HTERT RPE-1 (cell line): ENCODE data around the gene NANOS3.

Experiments used
- in situ Hi-C: fragments of 300-500 bp; cut with MboI; formaldehyde crosslinking; loops from 4 replicates; pipeline ENCODE4 v1.14.3; 2020; ENCODE audit warnings: low sequenced_read_pairs

Gene NANOS3

DNA sequence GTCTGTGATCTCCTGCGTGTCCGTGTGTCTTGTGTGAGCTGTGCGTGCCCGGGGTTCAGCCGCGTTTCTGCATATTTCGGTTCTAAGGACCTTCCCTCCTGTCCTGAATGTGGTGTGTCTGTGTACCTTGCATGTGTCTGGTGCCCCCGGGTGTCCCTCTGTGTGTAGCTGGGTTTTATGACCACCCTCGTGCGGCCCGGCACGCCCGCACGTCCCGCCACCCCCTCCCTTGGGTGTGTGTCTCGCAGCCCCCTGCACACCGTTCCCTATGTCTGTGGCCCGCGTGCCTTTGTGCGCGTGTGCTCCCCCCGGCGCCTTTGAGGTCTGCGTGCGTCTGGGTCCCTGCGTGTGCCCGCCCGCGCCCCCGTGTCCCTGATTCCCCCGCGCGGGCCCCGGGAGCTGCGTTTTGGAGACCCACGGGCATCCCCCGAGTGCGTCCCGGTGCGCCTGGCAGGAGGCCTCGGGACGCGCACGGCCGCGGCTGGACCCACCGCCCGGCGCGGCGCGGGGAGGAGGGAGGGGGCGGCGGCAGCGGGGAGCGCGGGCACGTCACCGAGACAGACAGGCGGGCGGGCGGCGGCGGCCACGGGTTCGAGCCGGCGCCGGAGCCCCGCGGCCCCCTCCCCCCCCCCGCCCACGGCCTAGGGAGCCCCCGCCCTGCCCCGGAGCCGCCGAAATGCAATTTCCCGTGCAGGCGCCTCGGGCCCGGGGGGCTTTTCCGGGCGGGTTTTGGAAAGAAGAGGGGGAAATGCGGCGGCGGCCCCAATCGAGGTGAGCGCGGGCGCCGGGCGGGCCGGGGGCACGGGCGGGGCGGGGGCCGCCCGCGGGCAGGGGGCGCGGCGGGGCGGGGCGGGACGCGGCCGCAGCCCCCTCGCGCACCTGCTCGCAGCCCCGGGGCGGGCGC lies 12.0 kb upstream of the NANOS3 start:
- in situ Hi-C loops = no loop called here

- in situ Hi-C loops = no loop called here
Observed at GRCh38 chr19:13865571-13866462, 11.1 kb upstream of the NANOS3 start.

GRCh38 chr19:13866463-13867046 lies 10.4 kb upstream of the NANOS3 start:
- in situ Hi-C loops = no loop called here

- in situ Hi-C loops = no loop called here
Observed at GRCh38 chr19:13868663-13869062, 8.3 kb upstream of the NANOS3 start.

DNA sequence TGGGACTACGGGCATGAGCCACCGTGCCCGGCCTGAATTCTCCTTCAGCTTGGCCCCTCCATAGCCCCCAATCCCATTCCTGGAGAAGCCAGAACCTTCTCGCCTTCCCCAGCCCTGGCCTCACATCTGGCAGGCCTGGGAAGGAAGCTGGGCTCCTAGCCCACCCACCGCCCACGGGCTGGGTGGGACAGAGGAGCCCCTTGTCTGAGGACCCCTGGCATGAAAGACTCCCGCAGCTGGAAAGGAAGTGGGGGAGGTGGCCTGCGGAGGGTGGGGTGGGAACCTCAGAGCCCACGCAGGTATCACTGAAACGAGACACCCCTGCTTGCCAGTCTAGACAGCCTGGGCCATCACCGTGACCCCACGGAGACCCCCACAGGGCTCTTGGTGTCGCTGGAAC lies 7.7 kb upstream of the NANOS3 start:
- in situ Hi-C loops = no loop called here

- in situ Hi-C loops = no loop called here
Observed at GRCh38 chr19:13870873-13871272, 6.1 kb upstream of the NANOS3 start.

- in situ Hi-C loops = no loop called here
Observed at GRCh38 chr19:13872339-13872694, 4.6 kb upstream of the NANOS3 start.

DNA sequence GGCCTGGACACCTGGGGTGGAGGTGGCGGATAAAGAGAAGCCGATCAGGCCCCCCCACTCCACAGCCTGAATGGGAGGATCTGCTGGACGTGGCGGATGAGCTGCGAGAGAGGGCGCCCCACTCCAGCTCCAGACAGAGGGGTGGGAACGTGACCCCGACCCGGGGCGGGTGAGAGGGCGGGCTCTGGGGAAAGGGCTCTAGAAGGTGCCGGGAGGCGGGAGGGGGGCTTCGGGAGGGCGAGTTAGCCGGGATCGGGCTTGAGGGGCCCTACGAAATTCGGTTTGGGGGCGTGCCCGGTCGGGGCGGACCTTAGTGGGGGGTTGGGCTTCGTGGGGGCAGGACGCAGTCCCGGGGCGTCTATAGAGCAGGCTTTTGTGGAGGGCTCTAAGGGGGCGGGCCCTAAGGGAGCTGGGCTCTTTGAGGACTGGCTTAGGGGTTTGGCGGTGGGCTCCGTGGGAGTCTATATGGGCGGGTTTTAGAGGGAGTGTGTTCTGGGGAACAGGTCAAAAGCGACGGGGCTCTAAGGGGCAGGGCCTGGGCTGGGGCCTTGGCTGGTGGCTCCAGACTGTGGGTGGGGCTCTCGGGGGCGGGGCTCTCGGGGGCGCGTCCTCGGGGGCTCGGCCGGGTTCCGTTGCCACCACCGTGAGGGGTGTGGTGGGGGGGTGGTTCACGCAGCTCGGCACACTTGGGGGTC lies 4.1 kb upstream of the NANOS3 start:
- in situ Hi-C loops = no loop called here

- in situ Hi-C loops = no loop called here
Observed at GRCh38 chr19:13873834-13874515, 3.0 kb upstream of the NANOS3 start.

GRCh38 chr19:13875824-13876223 lies 1.1 kb upstream of the NANOS3 start:
- in situ Hi-C loops = no loop called here

DNA sequence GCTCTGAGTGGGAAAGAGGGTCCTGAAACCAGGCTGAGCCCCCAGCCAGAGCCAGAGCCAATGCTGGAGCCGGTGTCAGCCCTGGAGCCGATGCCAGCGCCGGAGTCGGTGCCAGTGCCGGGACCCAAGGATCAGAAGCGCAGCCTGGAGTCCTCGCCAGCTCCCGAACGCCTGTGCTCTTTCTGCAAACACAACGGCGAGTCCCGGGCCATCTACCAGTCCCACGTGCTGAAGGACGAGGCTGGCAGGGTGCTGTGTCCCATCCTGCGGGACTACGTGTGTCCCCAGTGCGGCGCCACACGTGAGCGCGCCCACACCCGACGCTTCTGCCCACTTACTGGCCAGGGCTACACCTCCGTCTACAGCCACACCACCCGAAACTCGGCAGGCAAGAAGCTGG lies 369 bp downstream of the NANOS3 start:
- in situ Hi-C loops = no loop called here

DNA sequence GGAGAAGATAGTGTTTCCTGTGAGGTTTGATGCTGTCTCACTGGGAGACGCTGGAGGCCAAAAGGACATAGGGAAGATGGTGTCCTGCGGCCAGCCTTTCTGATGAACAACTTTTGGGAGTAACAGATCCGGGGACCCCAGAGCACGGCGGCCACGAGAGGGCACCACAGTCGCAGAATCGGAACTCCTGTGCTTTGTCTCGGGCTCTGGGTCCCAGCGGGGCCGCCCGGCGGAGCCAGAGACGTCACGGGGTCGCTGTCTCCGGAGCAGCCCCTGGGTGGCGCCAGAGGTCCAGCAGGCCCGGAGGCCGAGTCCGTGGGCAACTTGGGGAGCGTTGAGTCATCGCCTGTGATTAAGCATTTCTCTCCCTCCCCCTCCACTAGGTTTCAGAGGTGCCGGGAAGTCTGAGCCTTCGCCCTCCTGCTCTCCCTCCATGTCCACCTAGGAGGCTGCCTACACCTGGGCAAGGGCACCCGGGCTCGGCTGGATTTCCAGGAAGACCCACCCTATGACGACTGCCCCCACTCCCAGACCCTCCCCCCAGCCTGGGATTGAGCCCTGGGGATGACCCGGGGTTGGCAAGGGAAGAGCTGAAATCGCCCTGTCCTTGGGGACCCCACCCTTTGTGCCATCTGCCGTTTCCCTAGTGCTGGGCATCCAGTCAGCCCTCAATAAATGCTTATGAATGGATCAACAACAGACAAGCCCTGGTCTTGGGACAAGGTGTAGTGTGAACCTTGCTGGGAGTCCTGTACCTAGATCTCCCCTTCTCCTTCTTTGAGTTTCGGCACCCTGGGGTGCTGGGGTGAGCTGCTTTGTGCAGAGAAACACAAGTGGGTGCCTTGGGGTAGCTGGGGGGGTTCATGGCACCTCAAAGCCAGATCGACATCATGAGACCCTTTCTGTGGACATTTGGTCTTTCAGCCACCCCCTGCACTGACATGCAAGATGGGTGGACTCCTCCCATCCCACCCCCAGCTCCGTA lies 3.4 kb downstream of the NANOS3 start:
- in situ Hi-C loops = no loop called here

- in situ Hi-C loops = no loop called here
Observed at GRCh38 chr19:13881251-13881691, 4.3 kb downstream of the NANOS3 start.

DNA sequence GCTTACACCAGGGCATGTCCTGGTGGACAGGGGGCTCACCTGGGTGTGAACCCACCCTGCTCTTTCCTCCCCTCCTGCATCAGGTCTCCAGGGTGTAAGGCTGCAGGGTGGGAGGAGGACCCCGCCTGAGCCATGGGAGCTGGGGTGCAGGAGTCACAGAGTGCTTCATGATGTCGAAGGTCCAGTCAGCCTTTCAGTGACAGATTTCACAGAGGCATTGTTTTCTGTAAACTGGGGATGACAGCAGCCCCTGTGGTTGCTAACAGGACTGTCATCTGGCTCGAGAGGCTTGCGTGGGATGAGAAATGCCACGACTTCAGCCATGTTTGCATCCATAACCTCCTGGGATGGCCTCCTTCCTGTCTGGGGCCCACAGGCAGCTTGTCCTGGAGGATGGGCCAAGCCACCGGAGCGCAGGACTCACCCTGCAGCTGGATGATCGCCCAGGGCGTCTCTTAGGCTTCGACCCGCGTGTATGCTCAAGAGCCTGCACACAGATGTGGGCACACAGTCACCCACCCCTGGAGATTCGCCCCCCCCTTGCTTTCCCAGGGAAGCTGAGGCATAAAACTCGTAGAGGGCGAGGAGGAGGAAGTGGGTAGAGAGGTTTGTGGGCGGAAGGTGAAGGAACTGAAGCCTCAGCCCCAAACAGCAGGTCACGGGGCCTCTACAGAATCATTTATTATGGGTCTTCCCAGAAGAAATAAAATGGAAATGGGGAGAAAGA lies 4.9 kb downstream of the NANOS3 start:
- in situ Hi-C loops = no loop called here

DNA sequence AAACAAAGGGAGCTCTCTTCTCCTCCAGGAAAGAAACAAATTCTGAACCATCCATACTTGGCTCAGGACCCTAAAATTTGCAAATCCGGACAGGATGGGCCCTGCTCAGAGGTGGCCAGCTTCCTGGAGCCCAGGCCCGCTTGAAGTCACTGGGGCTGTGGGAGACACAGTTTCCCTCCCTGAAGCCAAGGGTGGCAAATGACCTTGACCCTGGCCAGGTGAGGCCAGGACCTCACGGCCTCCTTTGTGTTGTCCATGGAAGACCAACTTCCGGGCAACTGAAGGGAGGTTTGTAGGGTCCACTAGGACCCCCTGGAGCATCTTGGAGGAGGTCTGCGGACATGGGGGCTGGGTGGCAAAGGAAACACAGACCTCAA lies 5.5 kb downstream of the NANOS3 start:
- in situ Hi-C loops = no loop called here

- in situ Hi-C loops = no loop called here
Observed at GRCh38 chr19:13882836-13883235, 5.9 kb downstream of the NANOS3 start.

GRCh38 chr19:13883516-13884064 lies 6.7 kb downstream of the NANOS3 start:
- in situ Hi-C loops = no loop called here
